WTC11 (cell line): ENCODE measurements around the gene TAF1D. TPM values are rescaled to one million over a fixed set of nuclear protein-coding genes. Genes with fewer than 3 reads are reported as not detected.

Experiments
- ARID4B ChIP-seq: sonication (generic); formaldehyde crosslinking; IDR thresholded peaks from 2 replicates; pipeline ENCODE4 v1.8.0; 2023; ENCODE audit warnings: missing genetic modification reagents, mild to moderate bottlenecking, borderline replicate concordance
- CREB1 ChIP-seq: sonication (generic); formaldehyde crosslinking; IDR thresholded peaks from 2 replicates; pipeline ENCODE4 v1.8.0; 2023; ENCODE audit warnings: mild to moderate bottlenecking, missing genetic modification reagents
- E2F1 ChIP-seq: sonication (generic); formaldehyde crosslinking; IDR thresholded peaks from 2 replicates; pipeline ENCODE4 v1.8.0; 2022; ENCODE audit warnings: mild to moderate bottlenecking, missing genetic modification reagents
- ESRRA ChIP-seq: sonication (generic); formaldehyde crosslinking; IDR thresholded peaks from 2 replicates; pipeline ENCODE4 v1.8.1; 2022; ENCODE audit warnings: mild to moderate bottlenecking, missing genetic modification reagents, borderline replicate concordance
- GABPB1 ChIP-seq: sonication (generic); formaldehyde crosslinking; IDR thresholded peaks from 2 replicates; pipeline ENCODE4 v1.8.1; 2023; ENCODE audit warnings: mild to moderate bottlenecking, missing genetic modification reagents
- GTF2I ChIP-seq: fragments of 250-450 bp; sonication (Bioruptor Pico); conservative IDR thresholded peaks from 2 replicates; pipeline ENCODE4 v1.4.0; 2021; ENCODE audit warnings: mild to moderate bottlenecking
- HMGA2 ChIP-seq: fragments of 250-450 bp; sonication (Bioruptor Pico); IDR thresholded peaks from 2 replicates; pipeline ENCODE4 v1.4.0; 2021; ENCODE audit warnings: mild to moderate bottlenecking, moderate library complexity
- IRF1 ChIP-seq: sonication (generic); formaldehyde crosslinking; IDR thresholded peaks from 2 replicates; pipeline ENCODE4 v1.8.0; 2023; ENCODE audit warnings: missing genetic modification reagents
- JAZF1 ChIP-seq: fragments of 250-450 bp; sonication (Bioruptor Pico); IDR thresholded peaks from 2 replicates; pipeline ENCODE4 v1.9.0; 2021; ENCODE audit warnings: moderate library complexity, mild to moderate bottlenecking, inconsistent platforms
- NR1H2 ChIP-seq: sonication (generic); formaldehyde crosslinking; IDR thresholded peaks from 2 replicates; pipeline ENCODE4 v1.9.0; 2021; ENCODE audit warnings: mild to moderate bottlenecking, moderate library complexity, missing genetic modification reagents
- SOX15 ChIP-seq: fragments of 250-450 bp; sonication (Bioruptor Pico); IDR thresholded peaks from 2 replicates; pipeline ENCODE4 v1.9.0; 2021; ENCODE audit warnings: mild to moderate bottlenecking
- SP1 ChIP-seq: sonication (generic); formaldehyde crosslinking; conservative IDR thresholded peaks from 2 replicates; pipeline ENCODE4 v1.8.1; 2022; ENCODE audit warnings: missing genetic modification reagents
- TEAD4 ChIP-seq: sonication (generic); formaldehyde crosslinking; IDR thresholded peaks from 2 replicates; pipeline ENCODE4 v1.8.0; 2022; ENCODE audit warnings: mild to moderate bottlenecking, missing genetic modification reagents
- TP53 ChIP-seq: sonication (generic); formaldehyde crosslinking; IDR thresholded peaks from 2 replicates; pipeline ENCODE4 v1.8.1; 2023; ENCODE audit warnings: mild to moderate bottlenecking, missing genetic modification reagents
- USF2 ChIP-seq: sonication (generic); formaldehyde crosslinking; IDR thresholded peaks from 2 replicates; pipeline ENCODE4 v1.8.1; 2023; ENCODE audit warnings: mild to moderate bottlenecking, missing genetic modification reagents, moderate library complexity
- ZNF121 ChIP-seq: sonication (generic); formaldehyde crosslinking; IDR thresholded peaks from 2 replicates; pipeline ENCODE4 v1.8.0; 2023; ENCODE audit warnings: missing genetic modification reagents
- ZNF219 ChIP-seq: sonication (generic); formaldehyde crosslinking; IDR thresholded peaks from 2 replicates; pipeline ENCODE4 v1.8.0; 2023; ENCODE audit warnings: missing genetic modification reagents, mild to moderate bottlenecking, borderline replicate concordance
- ZNF263 ChIP-seq: sonication (generic); formaldehyde crosslinking; IDR thresholded peaks from 2 replicates; pipeline ENCODE4 v1.8.1; 2022; ENCODE audit warnings: low read depth, mild to moderate bottlenecking, moderate library complexity, missing genetic modification reagents
- ZNF317 ChIP-seq: sonication (generic); formaldehyde crosslinking; IDR thresholded peaks from 2 replicates; pipeline ENCODE4 v1.8.1; 2023; ENCODE audit warnings: low read depth, mild to moderate bottlenecking, moderate library complexity, missing genetic modification reagents, borderline replicate concordance
- ZNF396 ChIP-seq: fragments of 250-450 bp; sonication (Bioruptor Pico); IDR thresholded peaks from 2 replicates; pipeline ENCODE4 v1.8.0; 2021; ENCODE audit warnings: mild to moderate bottlenecking, moderate library complexity, borderline replicate concordance
- ZNF425 ChIP-seq: fragments of 250-450 bp; sonication (Bioruptor Pico); conservative IDR thresholded peaks from 2 replicates; pipeline ENCODE4 v1.9.0; 2021; ENCODE audit warnings: mild to moderate bottlenecking
- total RNA-seq: library from RNA; stranded (reverse); gene quantifications from 3 replicates; pipeline ENCODE4 v1.2.3, GENCODE V29; 2021
- TF ChIP-seq, protein P1 (sequence below): sonication (generic); formaldehyde crosslinking; IDR thresholded peaks from 2 replicates; pipeline ENCODE4 v1.8.1; 2023; ENCODE audit warnings: mild to moderate bottlenecking, missing genetic modification reagents, borderline replicate concordance
- TF ChIP-seq, protein P2 (sequence below): fragments of 250-450 bp; sonication (Bioruptor Pico); IDR thresholded peaks from 2 replicates; pipeline ENCODE4 v1.8.0; 2021; ENCODE audit warnings: mild to moderate bottlenecking

TAF1D gene
- total RNA-seq, 1 experiment from 2014 or later, result 223 TPM

GRCh38 chr11:93727985-93728791 is 13.1 kb downstream of the TAF1D start (continued):
- no peak for TF ChIP-seq JAZF1
- no peak for TF ChIP-seq ZNF263 (CRISPR knock-in tag)
- no peak for TF ChIP-seq GTF2I (CRISPR knock-in tag)
- TF ChIP-seq ZNF121 (CRISPR knock-in tag), result no peak
- no peak for TF ChIP-seq TP53 (CRISPR knock-in tag)
- no peak for TF ChIP-seq CREB1 (CRISPR knock-in tag)
- TF ChIP-seq ZNF317 (CRISPR knock-in tag), result no peak
- TF ChIP-seq TEAD4 (CRISPR knock-in tag), result no peak
- TF ChIP-seq SOX15 (CRISPR knock-in tag), result no peak
- TF ChIP-seq ARID4B (CRISPR knock-in tag), result no peak
- TF ChIP-seq NR1H2 (CRISPR knock-in tag), result no peak
- TF ChIP-seq GABPB1 (CRISPR knock-in tag), result no peak
- TF ChIP-seq, protein P1, sequence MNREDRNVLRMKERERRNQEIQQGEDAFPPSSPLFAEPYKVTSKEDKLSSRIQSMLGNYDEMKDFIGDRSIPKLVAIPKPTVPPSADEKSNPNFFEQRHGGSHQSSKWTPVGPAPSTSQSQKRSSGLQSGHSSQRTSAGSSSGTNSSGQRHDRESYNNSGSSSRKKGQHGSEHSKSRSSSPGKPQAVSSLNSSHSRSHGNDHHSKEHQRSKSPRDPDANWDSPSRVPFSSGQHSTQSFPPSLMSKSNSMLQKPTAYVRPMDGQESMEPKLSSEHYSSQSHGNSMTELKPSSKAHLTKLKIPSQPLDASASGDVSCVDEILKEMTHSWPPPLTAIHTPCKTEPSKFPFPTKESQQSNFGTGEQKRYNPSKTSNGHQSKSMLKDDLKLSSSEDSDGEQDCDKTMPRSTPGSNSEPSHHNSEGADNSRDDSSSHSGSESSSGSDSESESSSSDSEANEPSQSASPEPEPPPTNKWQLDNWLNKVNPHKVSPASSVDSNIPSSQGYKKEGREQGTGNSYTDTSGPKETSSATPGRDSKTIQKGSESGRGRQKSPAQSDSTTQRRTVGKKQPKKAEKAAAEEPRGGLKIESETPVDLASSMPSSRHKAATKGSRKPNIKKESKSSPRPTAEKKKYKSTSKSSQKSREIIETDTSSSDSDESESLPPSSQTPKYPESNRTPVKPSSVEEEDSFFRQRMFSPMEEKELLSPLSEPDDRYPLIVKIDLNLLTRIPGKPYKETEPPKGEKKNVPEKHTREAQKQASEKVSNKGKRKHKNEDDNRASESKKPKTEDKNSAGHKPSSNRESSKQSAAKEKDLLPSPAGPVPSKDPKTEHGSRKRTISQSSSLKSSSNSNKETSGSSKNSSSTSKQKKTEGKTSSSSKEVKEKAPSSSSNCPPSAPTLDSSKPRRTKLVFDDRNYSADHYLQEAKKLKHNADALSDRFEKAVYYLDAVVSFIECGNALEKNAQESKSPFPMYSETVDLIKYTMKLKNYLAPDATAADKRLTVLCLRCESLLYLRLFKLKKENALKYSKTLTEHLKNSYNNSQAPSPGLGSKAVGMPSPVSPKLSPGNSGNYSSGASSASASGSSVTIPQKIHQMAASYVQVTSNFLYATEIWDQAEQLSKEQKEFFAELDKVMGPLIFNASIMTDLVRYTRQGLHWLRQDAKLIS (CRISPR knock-in tag), result no peak
- TF ChIP-seq E2F1 (CRISPR knock-in tag), result no peak
- no peak for TF ChIP-seq ESRRA (CRISPR knock-in tag)
- no peak for TF ChIP-seq USF2 (CRISPR knock-in tag)
- TF ChIP-seq ZNF219 (CRISPR knock-in tag), result no peak
- TF ChIP-seq, protein P2, sequence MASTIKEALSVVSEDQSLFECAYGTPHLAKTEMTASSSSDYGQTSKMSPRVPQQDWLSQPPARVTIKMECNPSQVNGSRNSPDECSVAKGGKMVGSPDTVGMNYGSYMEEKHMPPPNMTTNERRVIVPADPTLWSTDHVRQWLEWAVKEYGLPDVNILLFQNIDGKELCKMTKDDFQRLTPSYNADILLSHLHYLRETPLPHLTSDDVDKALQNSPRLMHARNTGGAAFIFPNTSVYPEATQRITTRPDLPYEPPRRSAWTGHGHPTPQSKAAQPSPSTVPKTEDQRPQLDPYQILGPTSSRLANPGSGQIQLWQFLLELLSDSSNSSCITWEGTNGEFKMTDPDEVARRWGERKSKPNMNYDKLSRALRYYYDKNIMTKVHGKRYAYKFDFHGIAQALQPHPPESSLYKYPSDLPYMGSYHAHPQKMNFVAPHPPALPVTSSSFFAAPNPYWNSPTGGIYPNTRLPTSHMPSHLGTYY, result peak; percentile 89
- no peak for TF ChIP-seq IRF1 (CRISPR knock-in tag)
- no peak for TF ChIP-seq SP1
- TF ChIP-seq HMGA2, result no peak
- TF ChIP-seq ZNF396 (CRISPR knock-in tag), result no peak
- TF ChIP-seq ZNF425 (CRISPR knock-in tag), result peak; percentile 53
